A549 (cell line): ENCODE measurements around the gene UBR2. TPM values are rescaled to one million over a fixed set of nuclear protein-coding genes. Genes with fewer than 3 reads are reported as not detected.

Experiments
- ATAC-seq, 2 experiments: fragments of 200-7000 bp in 1 of 2; fragments of >200 bp in 1 of 2; cut with Nextera tagmentation in 1 of 2; cut with Tn5 transposase in 1 of 2; 3 replicates each; pipeline versions ENCODE4 v1.8.0 to v1.9.1; 2018 to 2020; ENCODE audit warnings: mild to moderate bottlenecking in 1 of 2, moderate library complexity in 1 of 2
- CTCF ChIA-PET: fragments of 300-600 bp; sonication (Branson Sonifier 250); formaldehyde crosslinking; extraction: SDS; loops from one replicate; lab custom pipeline; 2021; ENCODE audit warnings: antibody characterized with exemption, inconsistent platforms; lab: Yijun Ruan, JAX
- POLR2A ChIA-PET: fragments of 350-600 bp; formaldehyde crosslinking; extraction: SDS; loops from one replicate; lab custom pipeline; 2021; ENCODE audit warnings: antibody characterized with exemption, inconsistent platforms; lab: Yijun Ruan, JAX
- DNase-seq, 2 experiments: peaks; one replicate each; pipeline versions ENCODE4 v3.0.0 to v3.0.0-alpha.2; 2011 to 2016; ENCODE audit warnings: low read depth in 1 of 2, low spot score in 1 of 2
- FAIRE-seq: peaks from 2 replicates; lab custom pipeline; 2011; peaks lifted over from hg19 to GRCh38; lab: Jason Lieb, UNC
- H3K27ac ChIP-seq, 2 experiments: fragments of >200 bp; sonication (Bioruptor Twin); formaldehyde crosslinking; 3 replicates each; pipeline ENCODE4 v1.5.1; 2016 to 2017
- H3K4me1 ChIP-seq: fragments of >200 bp; sonication (Bioruptor Twin); formaldehyde crosslinking; 3 replicates; pipeline ENCODE4 v1.6.1; 2016
- H3K4me2 ChIP-seq: fragments of >200 bp; sonication (Bioruptor Twin); formaldehyde crosslinking; 3 replicates; pipeline ENCODE4 v1.6.1; 2016
- H3K4me3 ChIP-seq: fragments of >200 bp; sonication (Bioruptor Twin); formaldehyde crosslinking; 3 replicates; pipeline ENCODE4 v1.5.1; 2016
- H3K9me3 ChIP-seq: fragments of >200 bp; sonication (Bioruptor Twin); formaldehyde crosslinking; 3 replicates; pipeline ENCODE4 v1.6.1; 2016
- CBX2 ChIP-seq: fragments of 200-600 bp; sonication (generic); IDR thresholded peaks from 2 replicates; pipeline ENCODE4 v1.6.1; 2016; ENCODE audit warnings: low read depth, mild to moderate bottlenecking, borderline replicate concordance
- EP300 ChIP-seq, 2 experiments: fragments of >200 bp; sonication (Bioruptor Twin); formaldehyde crosslinking; IDR thresholded peaks; 2 replicates in 1 of 2; 3 replicates in 1 of 2; pipeline ENCODE4 v1.6.1; 2016 to 2017
- ESRRA ChIP-seq: fragments of 150-350 bp; IDR thresholded peaks from 2 replicates; pipeline ENCODE4 v1.6.1; 2014; ENCODE audit warnings: mild to moderate bottlenecking, low read length, borderline replicate concordance
- HOXA7 ChIP-seq: fragments of 250-450 bp; sonication (Bioruptor Pico); IDR thresholded peaks from 2 replicates; pipeline ENCODE4 v1.5.0; 2020; ENCODE audit warnings: mild to moderate bottlenecking, moderate library complexity
- HOXB13 ChIP-seq: fragments of 250-450 bp; sonication (Bioruptor Pico); IDR thresholded peaks from 2 replicates; pipeline ENCODE4 v1.5.0; 2020; ENCODE audit warnings: low read depth, mild to moderate bottlenecking, moderate library complexity
- HOXB5 ChIP-seq: fragments of 250-450 bp; sonication (Bioruptor Pico); IDR thresholded peaks from 2 replicates; pipeline ENCODE4 v1.5.0; 2020; ENCODE audit warnings: mild to moderate bottlenecking, moderate library complexity
- KDM1A ChIP-seq: fragments of 200-600 bp; sonication (generic); IDR thresholded peaks from 2 replicates; pipeline ENCODE4 v1.6.1; 2016; ENCODE audit warnings: low read depth, mild to moderate bottlenecking
- MAFK ChIP-seq: fragments of 450-650 bp; IDR thresholded peaks from 2 replicates; pipeline ENCODE4 v1.6.1; 2014; ENCODE audit not compliant: partially characterized antibody
- MYC ChIP-seq: IDR thresholded peaks from 2 replicates; pipeline ENCODE4 v1.6.1; 2012; ENCODE audit warnings: mild to moderate bottlenecking, inconsistent platforms, low read length, improper control_type of control experiment, borderline replicate concordance
- NFE2L2 ChIP-seq: fragments of 150-350 bp; conservative IDR thresholded peaks from 2 replicates; pipeline ENCODE4 v1.6.1; 2014; ENCODE audit warnings: low read length
- NPAS2 ChIP-seq: fragments of 250-450 bp; sonication (Bioruptor Pico); IDR thresholded peaks from 2 replicates; pipeline ENCODE4 v1.8.0; 2022; ENCODE audit warnings: mild to moderate bottlenecking, moderate library complexity, borderline replicate concordance
- POLR2AphosphoS2 ChIP-seq: conservative IDR thresholded peaks from 2 replicates; pipeline ENCODE4 v1.6.1; 2012; ENCODE audit warnings: low read length, improper control_type of control experiment, inconsistent platforms
- RAD21 ChIP-seq, 2 experiments: fragments of >200 bp in 1 of 2; sonication (Bioruptor Twin) in 1 of 2; formaldehyde crosslinking in 1 of 2; IDR thresholded peaks in 1 of 2; conservative IDR thresholded peaks in 1 of 2; 2 replicates in 1 of 2; 3 replicates in 1 of 2; pipeline ENCODE4 v1.6.1; 2012 to 2018; ENCODE audit warnings: inconsistent platforms in 1 of 2
- RCOR1 ChIP-seq: fragments of 150-350 bp; IDR thresholded peaks from 2 replicates; pipeline ENCODE4 v1.6.1; 2014; ENCODE audit warnings: antibody characterized with exemption, low read length, low read depth
- RFX5 ChIP-seq: fragments of 450-650 bp; IDR thresholded peaks from 2 replicates; pipeline ENCODE4 v1.7.1; 2014; ENCODE audit warnings: antibody characterized with exemption, mild to moderate bottlenecking, moderate library complexity
- SREBF2 ChIP-seq: fragments of 450-650 bp; IDR thresholded peaks from 2 replicates; pipeline ENCODE4 v1.6.1; 2014; ENCODE audit warnings: mild to moderate bottlenecking, moderate library complexity
- TFCP2L1 ChIP-seq: fragments of 250-450 bp; sonication (Bioruptor Pico); IDR thresholded peaks from 2 replicates; pipeline ENCODE4 v1.5.0; 2021; ENCODE audit warnings: mild to moderate bottlenecking
- ZNF302 ChIP-seq: fragments of 250-450 bp; sonication (Bioruptor Pico); IDR thresholded peaks from 2 replicates; pipeline ENCODE4 v1.9.0; 2021; ENCODE audit warnings: inconsistent platforms, mild to moderate bottlenecking, moderate library complexity
- WGBS: methylation state at CpG from one replicate; pipeline ENCODE4 v1.1.6; 2017; ENCODE audit errors: missing lambda C conversion rate; 5-methylcytosine and 5-hydroxymethylcytosine counted together
- polyA plus RNA-seq, 4 experiments: library from polyadenylated mRNA; depleted of rRNA in 3 of 4; stranded (reverse); fragments of >200 nt; fragmentation: RNase III in 1 of 4; extraction: RNeasy Plus Mini Kit Qiagen cat#74134 plus additional on column Dnase treatment in 1 of 4; gene quantifications; 2 replicates in 3 of 4; 3 replicates in 1 of 4; pipeline ENCODE4 v1.2.3, GENCODE V29; 2011 to 2017
- TF ChIP-seq, protein P1 (sequence below): fragments of 200-600 bp; sonication (generic); IDR thresholded peaks from 2 replicates; pipeline ENCODE4 v1.6.1; 2016; ENCODE audit warnings: antibody characterized with exemption, mild to moderate bottlenecking, moderate library complexity
- TF ChIP-seq, protein P2 (sequence below): IDR thresholded peaks from 2 replicates; pipeline ENCODE4 v1.6.1; 2012
- TF ChIP-seq, protein P3 (sequence below): IDR thresholded peaks from 2 replicates; pipeline ENCODE4 v1.6.1; 2012; ENCODE audit warnings: low read depth, borderline replicate concordance

The UBR2 gene
- polyA plus RNA-seq, 2 of the 4 experiments (the other 2 are of a cell fraction): 5.5 to 15.2 TPM

DNA sequence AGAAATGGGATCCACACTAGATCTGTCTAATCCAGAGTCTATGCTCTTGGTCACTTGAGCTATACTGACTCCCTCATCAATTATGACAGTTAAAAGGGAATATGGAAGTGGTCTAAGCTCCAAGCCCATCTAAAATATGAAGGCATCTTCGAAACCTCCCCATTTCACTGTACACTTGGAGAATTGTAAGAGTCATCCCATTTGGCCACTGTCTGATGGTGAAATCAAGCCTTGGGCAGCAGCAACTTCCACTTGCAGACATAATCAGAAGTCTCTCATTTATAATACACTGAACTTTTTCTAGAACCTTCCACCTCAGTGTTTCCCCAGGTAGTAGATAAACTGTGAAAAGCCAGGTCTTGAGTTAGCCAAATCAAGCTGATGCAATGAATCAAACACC is 26.3 kb upstream of the UBR2 start:
- Histone ChIP-seq H3K4me1 (no peaks in the 10 kb centered on the region), H3K27ac (no peak overlapping the region), H3K4me3 (no peak overlapping the region), H3K9me3 (no peaks in the 10 kb centered on the region), H3K4me2 (no peak overlapping the region)
- ChIA-PET CTCF (interaction anchor here (0.9 to 5.9 kb wide), 4 partner anchors 10 to 305 kb away, joined by 3 to 39 read pairs (median 4); no protein-coding TSS in a partner anchor), POLR2A (interaction anchor here (0.6 kb wide), 1 partner anchor 44 kb away, joined by 5 read pairs; no protein-coding TSS in a partner anchor)
- no peak for ATAC-seq
- no peak for FAIRE-seq
- no peak for DNase-seq
- TF ChIP-seq, protein P1, sequence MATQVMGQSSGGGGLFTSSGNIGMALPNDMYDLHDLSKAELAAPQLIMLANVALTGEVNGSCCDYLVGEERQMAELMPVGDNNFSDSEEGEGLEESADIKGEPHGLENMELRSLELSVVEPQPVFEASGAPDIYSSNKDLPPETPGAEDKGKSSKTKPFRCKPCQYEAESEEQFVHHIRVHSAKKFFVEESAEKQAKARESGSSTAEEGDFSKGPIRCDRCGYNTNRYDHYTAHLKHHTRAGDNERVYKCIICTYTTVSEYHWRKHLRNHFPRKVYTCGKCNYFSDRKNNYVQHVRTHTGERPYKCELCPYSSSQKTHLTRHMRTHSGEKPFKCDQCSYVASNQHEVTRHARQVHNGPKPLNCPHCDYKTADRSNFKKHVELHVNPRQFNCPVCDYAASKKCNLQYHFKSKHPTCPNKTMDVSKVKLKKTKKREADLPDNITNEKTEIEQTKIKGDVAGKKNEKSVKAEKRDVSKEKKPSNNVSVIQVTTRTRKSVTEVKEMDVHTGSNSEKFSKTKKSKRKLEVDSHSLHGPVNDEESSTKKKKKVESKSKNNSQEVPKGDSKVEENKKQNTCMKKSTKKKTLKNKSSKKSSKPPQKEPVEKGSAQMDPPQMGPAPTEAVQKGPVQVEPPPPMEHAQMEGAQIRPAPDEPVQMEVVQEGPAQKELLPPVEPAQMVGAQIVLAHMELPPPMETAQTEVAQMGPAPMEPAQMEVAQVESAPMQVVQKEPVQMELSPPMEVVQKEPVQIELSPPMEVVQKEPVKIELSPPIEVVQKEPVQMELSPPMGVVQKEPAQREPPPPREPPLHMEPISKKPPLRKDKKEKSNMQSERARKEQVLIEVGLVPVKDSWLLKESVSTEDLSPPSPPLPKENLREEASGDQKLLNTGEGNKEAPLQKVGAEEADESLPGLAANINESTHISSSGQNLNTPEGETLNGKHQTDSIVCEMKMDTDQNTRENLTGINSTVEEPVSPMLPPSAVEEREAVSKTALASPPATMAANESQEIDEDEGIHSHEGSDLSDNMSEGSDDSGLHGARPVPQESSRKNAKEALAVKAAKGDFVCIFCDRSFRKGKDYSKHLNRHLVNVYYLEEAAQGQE: no peak
- TF ChIP-seq NPAS2 (CRISPR knock-in tag): no peak
- no peak for TF ChIP-seq ZNF302 (CRISPR knock-in tag)
- TF ChIP-seq EP300 (IDR thresholded peaks at IDR 0.05): no peak
- TF ChIP-seq TFCP2L1: no peak
- no peak for TF ChIP-seq NFE2L2
- no peak for TF ChIP-seq RCOR1
- TF ChIP-seq MYC: no peak
- TF ChIP-seq CBX2: no peak
- TF ChIP-seq HOXA7 (CRISPR knock-in tag): no peak
- TF ChIP-seq, protein P2, sequence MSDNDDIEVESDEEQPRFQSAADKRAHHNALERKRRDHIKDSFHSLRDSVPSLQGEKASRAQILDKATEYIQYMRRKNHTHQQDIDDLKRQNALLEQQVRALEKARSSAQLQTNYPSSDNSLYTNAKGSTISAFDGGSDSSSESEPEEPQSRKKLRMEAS: no peak
- no peak for TF ChIP-seq RFX5
- no peak for TF ChIP-seq MAFK
- TF ChIP-seq RAD21 (conservative IDR thresholded peaks at IDR 0.05 in 1 of 2, IDR thresholded peaks at IDR 0.05 in 1 of 2): no peak
- TF ChIP-seq HOXB13 (CRISPR knock-in tag): no peak
- TF ChIP-seq, protein P3, sequence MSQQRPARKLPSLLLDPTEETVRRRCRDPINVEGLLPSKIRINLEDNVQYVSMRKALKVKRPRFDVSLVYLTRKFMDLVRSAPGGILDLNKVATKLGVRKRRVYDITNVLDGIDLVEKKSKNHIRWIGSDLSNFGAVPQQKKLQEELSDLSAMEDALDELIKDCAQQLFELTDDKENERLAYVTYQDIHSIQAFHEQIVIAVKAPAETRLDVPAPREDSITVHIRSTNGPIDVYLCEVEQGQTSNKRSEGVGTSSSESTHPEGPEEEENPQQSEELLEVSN: no peak
- no peak for TF ChIP-seq SREBF2
- TF ChIP-seq POLR2AphosphoS2: no peak
- WGBS: 100% methylated on average over 1 of the region's 1 CpG

DNA sequence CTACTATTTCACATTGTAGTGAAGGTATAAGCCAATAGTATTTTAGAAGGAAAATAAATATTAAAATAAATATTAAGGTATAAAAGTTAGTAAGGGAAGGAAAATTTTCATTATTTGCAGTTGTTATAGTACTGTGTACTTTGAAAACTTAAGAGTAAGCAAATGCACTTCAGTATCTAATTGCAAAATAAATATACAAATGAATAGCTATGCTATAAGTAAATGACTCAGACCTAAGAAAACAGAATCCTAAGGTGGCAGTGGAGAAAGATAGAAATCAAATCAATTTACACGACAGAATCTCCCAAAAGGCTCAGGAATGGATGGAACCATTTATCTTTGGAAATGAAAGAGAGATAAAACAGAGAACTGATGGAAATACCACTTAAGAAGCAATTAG is 24.7 kb upstream of the UBR2 start:
- POLR2A ChIA-PET: no interaction called here
- no peak overlapping the region for H3K27ac ChIP-seq
- no peaks in the 10 kb centered on the region for H3K9me3 ChIP-seq
- ATAC-seq: no peak
- H3K4me2 ChIP-seq: no peak overlapping the region
- TF ChIP-seq ZNF302 (CRISPR knock-in tag) (no peak), KDM1A (no peak), HOXB13 (CRISPR knock-in tag) (no peak), ESRRA (no peak), RAD21 (conservative IDR thresholded peaks at IDR 0.05 in 1 of 2, IDR thresholded peaks at IDR 0.05 in 1 of 2) (no peak), HOXB5 (no peak), CBX2 (no peak), RCOR1 (no peak)
- TF ChIP-seq, protein P2: no peak
- TF ChIP-seq, all 56 proteins: peak for 0
- CTCF ChIA-PET: interaction anchor here (5.9 kb wide), 1 partner anchor 8 kb away, joined by 39 read pairs; no protein-coding TSS in a partner anchor
- Histone ChIP-seq H3K4me1 (no peaks in the 10 kb centered on the region), H3K4me3 (no peak overlapping the region)
- DNase-seq (no peak), FAIRE-seq (no peak)
- 45% methylated on average over 1 of the region's 1 CpG for WGBS
